Memory B cell (primary cell): ENCODE data around the gene KCNJ10.

ENCODE experiments used
- ATAC-seq: fragments of 150-1000 bp; cut with Tn5 transposase; 2 replicates; pipeline ENCODE4 v1.10.0; 2021; ENCODE audit warnings: low read depth, mild to moderate bottlenecking, moderate library complexity
- DNase-seq, 2 donors: peaks; one replicate each; pipeline ENCODE4 v3.0.0; 2022; ENCODE audit warnings: low spot score in 2 of 2
- H3K27ac Mint-ChIP-seq: one replicate; pipeline ENCODE4 v1.8.0; 2022; ENCODE audit warnings: mild to moderate bottlenecking, moderate library complexity, mixed read lengths
- H3K27me3 Mint-ChIP-seq: one replicate; pipeline ENCODE4 v1.8.0; 2022; ENCODE audit warnings: mixed read lengths
- H3K36me3 Mint-ChIP-seq: one replicate; pipeline ENCODE4 v1.8.0; 2022; ENCODE audit warnings: mild to moderate bottlenecking, mixed read lengths
- H3K4me1 Mint-ChIP-seq: one replicate; pipeline ENCODE4 v1.8.0; 2022; ENCODE audit warnings: mixed read lengths
- H3K4me3 Mint-ChIP-seq: one replicate; pipeline ENCODE4 v1.8.0; 2022; ENCODE audit warnings: mild to moderate bottlenecking, moderate library complexity, mixed read lengths
- H3K9me3 Mint-ChIP-seq: one replicate; pipeline ENCODE4 v1.8.0; 2022; ENCODE audit warnings: mixed read lengths

Gene KCNJ10

DNA sequence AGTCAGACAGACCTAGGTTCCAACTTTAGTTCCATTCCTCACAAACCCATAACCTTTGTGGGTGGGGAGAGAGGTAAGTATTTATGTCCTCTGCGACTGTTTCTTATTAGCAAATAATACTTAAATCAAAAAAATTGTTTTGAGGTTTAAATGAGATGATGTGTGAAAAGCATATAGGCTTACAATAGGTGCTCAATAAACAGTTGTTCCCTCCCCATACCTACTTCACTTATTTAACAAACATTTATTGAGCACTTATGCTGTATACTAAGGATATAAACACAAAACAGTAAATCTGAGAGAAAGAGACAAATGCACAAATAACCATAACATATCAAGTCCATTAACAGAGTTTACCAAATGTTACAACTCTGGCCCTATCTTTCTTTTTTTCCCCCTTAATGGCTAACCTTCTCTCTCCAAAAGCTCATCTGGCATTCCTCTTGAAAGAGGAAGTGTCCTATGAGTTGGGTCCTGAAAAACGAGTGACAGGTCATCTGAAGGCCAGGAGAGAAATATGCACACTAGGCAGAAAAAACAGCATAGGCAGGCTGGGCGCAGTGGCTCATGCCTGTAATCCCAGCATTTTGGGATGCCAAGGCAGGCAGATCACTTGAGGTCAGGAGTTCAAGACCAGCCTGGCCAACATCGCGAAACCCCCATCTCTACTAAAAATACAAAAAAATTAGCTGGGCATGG lies 48.4 kb downstream of the KCNJ10 start:
- Mint-ChIP-seq H3K27ac (no peak overlapping the region), H3K9me3 (no peaks in the 10 kb centered on the region), H3K27me3 (peaks cover 11% of the 10 kb centered on the region), H3K36me3 (no peaks in the 10 kb centered on the region), H3K4me1 (no peaks in the 10 kb centered on the region), H3K4me3 (no peak overlapping the region)
- no peak for ATAC-seq
- no peak for DNase-seq

DNA sequence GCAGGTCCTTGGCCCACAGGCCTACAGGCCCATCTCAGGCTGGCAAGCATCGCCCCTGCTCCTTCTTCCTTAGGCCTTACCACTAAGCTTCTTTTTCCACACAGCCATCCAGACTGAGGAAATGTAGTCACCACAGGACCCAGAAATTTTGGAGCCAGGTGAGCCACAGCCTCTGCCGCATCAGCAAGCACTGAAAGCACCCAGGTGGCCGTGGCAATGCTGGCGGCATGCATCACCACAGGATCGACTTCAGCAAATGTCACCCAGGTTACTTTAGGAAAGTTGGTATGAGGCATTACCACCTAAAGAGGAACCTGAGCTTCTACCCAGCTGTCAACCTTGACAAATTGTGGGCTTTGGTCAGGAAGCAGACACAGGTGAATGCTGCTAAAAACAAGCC lies 49.8 kb downstream of the KCNJ10 start:
- ATAC-seq = no peak

GRCh38 chr1:160018900-160019299 lies 51.1 kb downstream of the KCNJ10 start:
- DNase-seq = no peak

More for the DNA sequence above, 49.8 kb downstream of the KCNJ10 start:
- Mint-ChIP-seq H3K27ac (no peak overlapping the region), H3K4me3 (no peak overlapping the region), H3K36me3 (no peaks in the 10 kb centered on the region), H3K9me3 (no peaks in the 10 kb centered on the region), H3K27me3 (peaks cover 11% of the 10 kb centered on the region), H3K4me1 (no peaks in the 10 kb centered on the region)
- DNase-seq = no peak

GRCh38 chr1:160018347-160018746 lies 51.6 kb downstream of the KCNJ10 start:
- ATAC-seq = no peak
- H3K4me1 Mint-ChIP-seq = no peaks in the 10 kb centered on the region
- H3K36me3 Mint-ChIP-seq = no peaks in the 10 kb centered on the region
- H3K4me3 Mint-ChIP-seq = no peak overlapping the region
- no peak for DNase-seq
- H3K27ac Mint-ChIP-seq = no peak overlapping the region
- H3K27me3 Mint-ChIP-seq = peaks cover 13% of the 10 kb centered on the region
- H3K9me3 Mint-ChIP-seq = no peaks in the 10 kb centered on the region

More at GRCh38 chr1:160018900-160019299, 51.1 kb downstream of the KCNJ10 start:
- Mint-ChIP-seq H3K36me3 (no peaks in the 10 kb centered on the region), H3K4me1 (no peaks in the 10 kb centered on the region), H3K9me3 (no peaks in the 10 kb centered on the region), H3K27ac (no peak overlapping the region), H3K27me3 (peaks cover 13% of the 10 kb centered on the region), H3K4me3 (no peak overlapping the region)
- ATAC-seq = no peak

DNA sequence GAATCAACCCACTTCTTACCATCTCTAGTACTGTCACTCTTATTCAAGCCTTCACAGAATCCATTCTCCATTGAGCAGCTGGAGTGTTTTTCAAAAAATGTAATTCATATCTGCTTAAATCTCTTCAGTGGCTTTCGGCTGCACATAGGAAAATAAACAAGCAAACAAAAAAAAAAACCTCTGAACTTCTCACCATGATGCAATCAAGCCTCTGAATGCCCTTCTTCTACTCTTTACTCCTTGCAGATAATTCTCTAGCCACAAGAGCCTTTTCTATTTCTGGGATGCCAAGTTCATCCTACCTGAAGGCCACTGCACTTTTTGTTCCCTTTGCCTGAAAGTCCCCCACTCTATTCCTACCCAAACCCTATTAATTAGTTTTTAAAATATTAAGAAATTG lies 52.4 kb downstream of the KCNJ10 start:
- no peak overlapping the region for H3K4me3 Mint-ChIP-seq
- H3K4me1 Mint-ChIP-seq = no peaks in the 10 kb centered on the region
- H3K9me3 Mint-ChIP-seq = no peaks in the 10 kb centered on the region
- ATAC-seq = no peak
- no peak overlapping the region for H3K27ac Mint-ChIP-seq
- no peak for DNase-seq
- H3K27me3 Mint-ChIP-seq = peaks cover 13% of the 10 kb centered on the region
- H3K36me3 Mint-ChIP-seq = no peaks in the 10 kb centered on the region

GRCh38 chr1:160011781-160012180 lies 58.2 kb downstream of the KCNJ10 start:
- H3K27me3 Mint-ChIP-seq = peaks cover 9% of the 10 kb centered on the region
- H3K27ac Mint-ChIP-seq = no peak overlapping the region
- no peak overlapping the region for H3K4me3 Mint-ChIP-seq
- no peaks in the 10 kb centered on the region for H3K4me1 Mint-ChIP-seq
- H3K9me3 Mint-ChIP-seq = no peaks in the 10 kb centered on the region
- DNase-seq (no peak), ATAC-seq (no peak)
- no peaks in the 10 kb centered on the region for H3K36me3 Mint-ChIP-seq

GRCh38 chr1:160009801-160010200 lies 60.2 kb downstream of the KCNJ10 start:
- Mint-ChIP-seq H3K4me3 (no peak overlapping the region), H3K4me1 (no peaks in the 10 kb centered on the region), H3K27ac (no peak overlapping the region), H3K36me3 (no peaks in the 10 kb centered on the region), H3K9me3 (no peaks in the 10 kb centered on the region), H3K27me3 (peaks cover 8% of the 10 kb centered on the region)
- no peak for ATAC-seq
- DNase-seq = no peak

DNA sequence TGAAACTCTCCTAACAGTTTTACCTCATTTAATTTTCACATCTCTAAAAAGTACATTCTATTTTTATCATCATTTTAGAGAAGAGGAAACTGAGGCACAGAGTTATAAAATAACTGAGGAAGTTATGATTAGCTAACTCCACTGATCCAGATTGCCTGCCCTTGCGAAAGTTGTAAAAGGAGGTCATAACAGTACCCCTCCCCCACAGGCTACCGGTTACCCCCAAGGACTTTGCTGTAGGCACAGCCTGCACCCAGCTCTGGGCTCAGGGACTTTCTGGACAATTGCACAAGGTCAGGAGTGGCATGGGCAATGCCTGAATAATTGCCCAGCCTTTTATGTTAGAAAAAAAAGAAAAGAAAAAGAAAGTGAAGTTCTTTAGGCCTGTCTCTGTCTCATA lies 60.9 kb downstream of the KCNJ10 start:
- H3K4me1 Mint-ChIP-seq = no peaks in the 10 kb centered on the region
- ATAC-seq = no peak
- DNase-seq = no peak
- peaks cover 8% of the 10 kb centered on the region for H3K27me3 Mint-ChIP-seq
- H3K36me3 Mint-ChIP-seq = no peaks in the 10 kb centered on the region
- no peak overlapping the region for H3K4me3 Mint-ChIP-seq
- no peaks in the 10 kb centered on the region for H3K9me3 Mint-ChIP-seq
- H3K27ac Mint-ChIP-seq = no peak overlapping the region

GRCh38 chr1:160007577-160008200 lies 62.3 kb downstream of the KCNJ10 start:
- H3K4me3 Mint-ChIP-seq = no peak overlapping the region
- ATAC-seq = no peak
- peaks cover 8% of the 10 kb centered on the region for H3K27me3 Mint-ChIP-seq
- peak in 1 of 2 donors; percentile 46 for DNase-seq
- no peaks in the 10 kb centered on the region for H3K9me3 Mint-ChIP-seq
- H3K27ac Mint-ChIP-seq = no peak overlapping the region
- no peaks in the 10 kb centered on the region for H3K4me1 Mint-ChIP-seq
- H3K36me3 Mint-ChIP-seq = no peaks in the 10 kb centered on the region

DNA sequence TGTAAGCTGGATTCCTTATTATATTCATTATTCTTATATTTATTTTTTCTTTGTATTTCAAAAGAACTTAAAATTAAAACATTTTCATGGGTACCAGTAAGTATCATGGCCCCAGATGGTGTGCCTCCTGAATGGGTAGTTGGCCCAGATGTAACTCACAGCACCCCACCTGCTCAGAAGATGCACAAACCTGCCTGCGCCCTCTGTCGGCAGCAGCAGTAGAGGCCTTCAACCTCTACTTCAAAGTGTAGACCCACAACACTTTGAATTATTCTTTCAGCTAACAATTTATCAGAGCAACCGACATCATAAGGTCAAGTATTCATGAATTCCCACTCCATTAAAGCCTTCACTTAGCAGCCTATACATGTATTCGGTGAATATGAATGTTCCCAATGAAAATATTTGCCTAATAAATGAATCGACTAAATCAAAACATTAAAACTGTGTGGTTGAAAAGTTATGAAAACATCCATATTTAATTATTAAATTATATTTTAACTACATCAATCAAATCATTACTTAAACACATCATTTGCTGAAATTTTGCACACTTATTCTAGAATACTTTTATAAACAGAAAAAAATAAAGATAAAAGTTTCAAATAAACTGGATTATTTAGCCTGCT lies 63.5 kb downstream of the KCNJ10 start:
- Mint-ChIP-seq H3K9me3 (no peaks in the 10 kb centered on the region), H3K27me3 (peaks cover 7% of the 10 kb centered on the region), H3K4me3 (no peak overlapping the region), H3K27ac (no peak overlapping the region), H3K36me3 (no peaks in the 10 kb centered on the region), H3K4me1 (no peaks in the 10 kb centered on the region)
- ATAC-seq = peak; percentile 100
- DNase-seq = peak; percentile 65 to 75

- H3K36me3 Mint-ChIP-seq = no peaks in the 10 kb centered on the region
- DNase-seq = no peak
- no peak for ATAC-seq
- no peaks in the 10 kb centered on the region for H3K9me3 Mint-ChIP-seq
- H3K27ac Mint-ChIP-seq = no peak overlapping the region
- H3K27me3 Mint-ChIP-seq = peaks cover 3% of the 10 kb centered on the region
- H3K4me3 Mint-ChIP-seq = no peak overlapping the region
- no peaks in the 10 kb centered on the region for H3K4me1 Mint-ChIP-seq
These were observed 64.9 kb downstream of the KCNJ10 start for GRCh38 chr1:160005070-160005469.

DNA sequence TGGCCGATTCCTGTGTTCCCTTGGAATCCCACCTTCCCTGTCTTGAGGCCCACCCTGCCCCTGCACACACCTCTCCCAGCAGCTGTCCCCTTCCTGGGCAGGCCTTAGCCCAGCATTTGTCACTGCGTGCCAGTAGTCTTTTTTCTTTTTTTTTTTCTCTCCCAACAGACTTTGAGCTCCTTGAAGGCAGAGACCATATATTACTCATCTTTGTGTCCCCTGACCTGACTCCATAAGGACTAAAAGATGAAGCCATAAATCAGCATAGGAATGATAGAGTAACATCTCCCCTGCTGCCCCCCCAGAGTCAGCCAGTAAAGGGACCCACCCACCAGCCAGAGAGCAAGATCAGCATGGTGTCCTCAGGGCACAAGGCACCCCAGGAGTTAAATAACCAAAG lies 65.5 kb downstream of the KCNJ10 start:
- Mint-ChIP-seq H3K9me3 (no peaks in the 10 kb centered on the region), H3K4me1 (no peaks in the 10 kb centered on the region), H3K4me3 (no peak overlapping the region), H3K27ac (no peak overlapping the region), H3K27me3 (peaks cover 1% of the 10 kb centered on the region), H3K36me3 (no peaks in the 10 kb centered on the region)
- DNase-seq (no peak), ATAC-seq (no peak)

GRCh38 chr1:160004001-160004400 lies 66.0 kb downstream of the KCNJ10 start:
- no peaks in the 10 kb centered on the region for H3K36me3 Mint-ChIP-seq
- H3K4me3 Mint-ChIP-seq = no peak overlapping the region
- H3K4me1 Mint-ChIP-seq = no peaks in the 10 kb centered on the region
- H3K9me3 Mint-ChIP-seq = no peaks in the 10 kb centered on the region
- ATAC-seq (no peak), DNase-seq (no peak)
- no peak overlapping the region for H3K27ac Mint-ChIP-seq
- peaks cover 3% of the 10 kb centered on the region for H3K27me3 Mint-ChIP-seq

DNA sequence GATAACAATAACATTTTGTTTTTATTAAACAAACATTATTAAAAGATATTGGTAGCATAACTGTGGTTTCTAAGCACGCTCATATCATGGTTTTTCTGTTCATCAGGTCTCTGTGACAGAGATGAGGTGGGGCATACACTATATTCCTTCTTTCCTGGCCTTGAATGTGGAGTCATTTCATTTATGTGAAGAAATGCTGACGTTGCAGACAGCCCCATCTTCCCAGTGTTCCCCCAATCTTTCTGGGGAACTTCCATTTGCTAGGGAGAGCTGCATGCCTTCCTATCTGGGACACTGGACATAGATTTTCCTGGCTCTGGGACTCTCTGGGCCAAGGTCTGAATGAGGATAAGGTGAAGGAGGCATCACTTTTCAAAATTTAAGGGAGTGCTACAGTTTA lies 68.5 kb downstream of the KCNJ10 start:
- Mint-ChIP-seq H3K36me3 (no peaks in the 10 kb centered on the region), H3K4me3 (no peak overlapping the region), H3K9me3 (no peaks in the 10 kb centered on the region), H3K27ac (no peak overlapping the region), H3K4me1 (no peaks in the 10 kb centered on the region), H3K27me3 (peaks cover 6% of the 10 kb centered on the region)
- ATAC-seq (no peak), DNase-seq (no peak)
